Measurements from ENCODE around the gene AATF. TPM values are rescaled to one million over a fixed set of nuclear protein-coding genes. Genes with fewer than 3 reads are reported as not detected.

Gene AATF
- total RNA-seq, 1 experiment from 2014 or later, result 85.2 TPM

DNA sequence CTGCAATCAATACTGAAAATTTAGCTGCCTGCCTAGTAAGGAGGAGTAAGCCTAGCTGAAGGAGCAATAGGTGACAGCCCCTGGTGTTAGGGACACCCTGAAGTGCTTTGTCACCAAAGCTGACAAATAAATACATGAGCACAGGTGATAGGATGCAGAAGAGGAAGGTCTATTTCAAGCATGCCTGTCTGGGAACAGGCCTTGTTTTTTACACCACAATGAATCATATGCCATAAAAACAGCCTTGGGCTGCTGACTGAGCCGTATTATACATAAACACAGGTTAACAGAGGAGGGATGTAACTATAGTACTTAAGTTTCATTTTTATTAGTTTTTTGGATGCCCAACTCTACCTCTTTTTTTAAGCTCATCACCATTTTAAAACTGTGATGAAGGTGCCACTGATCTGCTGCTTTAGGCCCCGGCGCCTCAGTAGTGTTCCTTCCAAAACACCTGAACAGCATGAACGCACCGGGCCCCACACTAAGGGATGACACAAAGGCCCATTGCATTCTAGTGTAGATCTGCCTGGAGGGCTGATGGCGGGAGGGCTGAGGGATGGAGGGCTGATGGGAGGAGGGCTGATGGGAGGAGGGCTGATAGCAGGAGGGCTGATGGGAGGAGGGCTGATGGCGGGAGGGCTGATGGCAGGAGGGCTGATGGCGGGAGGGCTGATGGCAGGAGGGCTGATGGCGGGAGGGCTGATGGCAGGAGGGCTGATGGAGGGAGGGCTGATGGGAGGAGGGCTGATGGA is 150.3 kb downstream of the AATF start:
- intact Hi-C loops (cut with micrococcal nuclease), result no loop called here
- TF ChIP-seq, protein P1, sequence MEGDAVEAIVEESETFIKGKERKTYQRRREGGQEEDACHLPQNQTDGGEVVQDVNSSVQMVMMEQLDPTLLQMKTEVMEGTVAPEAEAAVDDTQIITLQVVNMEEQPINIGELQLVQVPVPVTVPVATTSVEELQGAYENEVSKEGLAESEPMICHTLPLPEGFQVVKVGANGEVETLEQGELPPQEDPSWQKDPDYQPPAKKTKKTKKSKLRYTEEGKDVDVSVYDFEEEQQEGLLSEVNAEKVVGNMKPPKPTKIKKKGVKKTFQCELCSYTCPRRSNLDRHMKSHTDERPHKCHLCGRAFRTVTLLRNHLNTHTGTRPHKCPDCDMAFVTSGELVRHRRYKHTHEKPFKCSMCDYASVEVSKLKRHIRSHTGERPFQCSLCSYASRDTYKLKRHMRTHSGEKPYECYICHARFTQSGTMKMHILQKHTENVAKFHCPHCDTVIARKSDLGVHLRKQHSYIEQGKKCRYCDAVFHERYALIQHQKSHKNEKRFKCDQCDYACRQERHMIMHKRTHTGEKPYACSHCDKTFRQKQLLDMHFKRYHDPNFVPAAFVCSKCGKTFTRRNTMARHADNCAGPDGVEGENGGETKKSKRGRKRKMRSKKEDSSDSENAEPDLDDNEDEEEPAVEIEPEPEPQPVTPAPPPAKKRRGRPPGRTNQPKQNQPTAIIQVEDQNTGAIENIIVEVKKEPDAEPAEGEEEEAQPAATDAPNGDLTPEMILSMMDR (IDR thresholded peaks at IDR 0.05; ENCODE audit: unreplicated experiment), result no peak
- no peaks in the 10 kb centered on the region for H3K9me3 Mint-ChIP-seq (ENCODE audit: unreplicated experiment)
- CTCF ChIA-PET, result interaction anchor here (0.5 to 1.1 kb wide), 2 partner anchors 137 to 496 kb away, joined by 3 read pairs; no protein-coding TSS in a partner anchor
- no TSS peak for BruUV-seq (replicated peaks)
- no peaks in the 10 kb centered on the region for H3K27me3 Mint-ChIP-seq (ENCODE audit: insufficient read depth, unreplicated experiment)
- H3K36me3 Mint-ChIP-seq (ENCODE audit: insufficient read depth, unreplicated experiment), result peaks cover 75% of the 10 kb centered on the region
- DNase-seq (ENCODE audit: unreplicated experiment), result no peak
- H3K27ac Mint-ChIP-seq (ENCODE audit: low read depth, unreplicated experiment), result no peak overlapping the region
- no peak overlapping the region for H3K4me3 Mint-ChIP-seq (ENCODE audit: unreplicated experiment)
- POLR2A ChIA-PET, result no interaction called here
- H3K4me1 Mint-ChIP-seq (ENCODE audit: insufficient read depth, unreplicated experiment), result no peaks in the 10 kb centered on the region

DNA sequence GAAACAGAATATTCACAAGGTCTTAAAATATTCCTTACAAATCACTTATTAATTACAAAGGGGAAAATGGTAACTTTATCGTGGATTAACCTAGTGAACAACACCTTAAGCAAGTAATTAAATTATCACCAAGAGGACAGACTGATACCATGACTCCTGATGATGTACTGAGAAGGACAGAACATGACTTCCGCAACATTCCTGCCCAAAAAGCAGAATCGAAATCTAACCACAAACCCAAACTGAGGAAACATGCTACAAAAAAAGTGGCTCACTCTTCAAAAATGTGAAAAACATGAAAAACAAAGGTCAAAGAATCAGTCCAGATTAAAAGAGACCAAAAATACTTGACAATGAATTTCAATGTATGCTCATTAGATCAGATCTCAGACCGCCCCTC is 151.5 kb downstream of the AATF start:
- no TSS peak for BruUV-seq (replicated peaks)
- Mint-ChIP-seq H3K27me3 (ENCODE audit: insufficient read depth, unreplicated experiment) (no peaks in the 10 kb centered on the region), H3K4me3 (ENCODE audit: unreplicated experiment) (no peak overlapping the region), H3K36me3 (ENCODE audit: insufficient read depth, unreplicated experiment) (peaks cover 78% of the 10 kb centered on the region), H3K4me1 (ENCODE audit: insufficient read depth, unreplicated experiment) (no peaks in the 10 kb centered on the region), H3K27ac (ENCODE audit: low read depth, unreplicated experiment) (no peak overlapping the region), H3K9me3 (ENCODE audit: unreplicated experiment) (no peaks in the 10 kb centered on the region)
- no peak for DNase-seq (ENCODE audit: unreplicated experiment)
- intact Hi-C loops (cut with micrococcal nuclease), result no loop called here
- CTCF ChIA-PET, result no interaction called here
- TF ChIP-seq, protein P1 (IDR thresholded peaks at IDR 0.05; ENCODE audit: unreplicated experiment), result no peak
- POLR2A ChIA-PET, result interaction anchor here (0.6 kb wide), 1 partner anchor 87 kb away, joined by 3 read pairs; no protein-coding TSS in a partner anchor

GRCh38 chr17:37101306-37101705 is 152.6 kb downstream of the AATF start:
- no peaks in the 10 kb centered on the region for H3K27me3 Mint-ChIP-seq (ENCODE audit: insufficient read depth, unreplicated experiment)
- DNase-seq (ENCODE audit: unreplicated experiment), result no peak
- intact Hi-C loops (cut with micrococcal nuclease), result no loop called here
- ChIA-PET POLR2A (no interaction called here), CTCF (interaction anchor here (0.6 to 0.8 kb wide), 3 partner anchors 53 to 209 kb away, joined by 3 read pairs; no protein-coding TSS in a partner anchor)
- no peak overlapping the region for H3K27ac Mint-ChIP-seq (ENCODE audit: low read depth, unreplicated experiment)
- BruUV-seq (replicated peaks), result no TSS peak
- H3K9me3 Mint-ChIP-seq (ENCODE audit: unreplicated experiment), result no peaks in the 10 kb centered on the region
- TF ChIP-seq, protein P1 (IDR thresholded peaks at IDR 0.05; ENCODE audit: unreplicated experiment), result no peak
- no peaks in the 10 kb centered on the region for H3K4me1 Mint-ChIP-seq (ENCODE audit: insufficient read depth, unreplicated experiment)
- H3K4me3 Mint-ChIP-seq (ENCODE audit: unreplicated experiment), result no peak overlapping the region
- peaks cover 80% of the 10 kb centered on the region for H3K36me3 Mint-ChIP-seq (ENCODE audit: insufficient read depth, unreplicated experiment)

GRCh38 chr17:37103231-37103630 is 154.5 kb downstream of the AATF start:
- POLR2A ChIA-PET, result no interaction called here
- no TSS peak for BruUV-seq (replicated peaks)
- H3K4me1 Mint-ChIP-seq (ENCODE audit: insufficient read depth, unreplicated experiment), result peaks cover 11% of the 10 kb centered on the region
- no peak overlapping the region for H3K4me3 Mint-ChIP-seq (ENCODE audit: unreplicated experiment)
- CTCF ChIA-PET, result no interaction called here
- no peak overlapping the region for H3K27ac Mint-ChIP-seq (ENCODE audit: low read depth, unreplicated experiment)
- intact Hi-C loops (cut with micrococcal nuclease), result no loop called here
- H3K36me3 Mint-ChIP-seq (ENCODE audit: insufficient read depth, unreplicated experiment), result peaks cover 69% of the 10 kb centered on the region
- DNase-seq (ENCODE audit: unreplicated experiment), result no peak
- no peaks in the 10 kb centered on the region for H3K9me3 Mint-ChIP-seq (ENCODE audit: unreplicated experiment)
- no peaks in the 10 kb centered on the region for H3K27me3 Mint-ChIP-seq (ENCODE audit: insufficient read depth, unreplicated experiment)
- TF ChIP-seq, protein P1 (IDR thresholded peaks at IDR 0.05; ENCODE audit: unreplicated experiment), result no peak
